Esophagus squamous epithelium (tissue), 4 donors: ENCODE results near the gene SIPA1.

Experiments used
- CTCF ChIP-seq, 6 experiments: fragments of 450-650 bp in 4 of 6; fragments of 200-600 bp in 2 of 6; sonication (generic) in 2 of 6; IDR thresholded peaks; one replicate each; pipeline ENCODE4 v1.5.1; 2016 to 2019; ENCODE audit warnings: antibody characterized with exemption in 6 of 6, mild to moderate bottlenecking in 4 of 6, moderate library complexity in 4 of 6
- POLR2A ChIP-seq, 4 donors: fragments of 450-650 bp; IDR thresholded peaks; one replicate each; pipeline ENCODE4 v1.6.1; 2017; ENCODE audit warnings: antibody characterized with exemption in 4 of 4, mild to moderate bottlenecking in 4 of 4, moderate library complexity in 3 of 4

DNA sequence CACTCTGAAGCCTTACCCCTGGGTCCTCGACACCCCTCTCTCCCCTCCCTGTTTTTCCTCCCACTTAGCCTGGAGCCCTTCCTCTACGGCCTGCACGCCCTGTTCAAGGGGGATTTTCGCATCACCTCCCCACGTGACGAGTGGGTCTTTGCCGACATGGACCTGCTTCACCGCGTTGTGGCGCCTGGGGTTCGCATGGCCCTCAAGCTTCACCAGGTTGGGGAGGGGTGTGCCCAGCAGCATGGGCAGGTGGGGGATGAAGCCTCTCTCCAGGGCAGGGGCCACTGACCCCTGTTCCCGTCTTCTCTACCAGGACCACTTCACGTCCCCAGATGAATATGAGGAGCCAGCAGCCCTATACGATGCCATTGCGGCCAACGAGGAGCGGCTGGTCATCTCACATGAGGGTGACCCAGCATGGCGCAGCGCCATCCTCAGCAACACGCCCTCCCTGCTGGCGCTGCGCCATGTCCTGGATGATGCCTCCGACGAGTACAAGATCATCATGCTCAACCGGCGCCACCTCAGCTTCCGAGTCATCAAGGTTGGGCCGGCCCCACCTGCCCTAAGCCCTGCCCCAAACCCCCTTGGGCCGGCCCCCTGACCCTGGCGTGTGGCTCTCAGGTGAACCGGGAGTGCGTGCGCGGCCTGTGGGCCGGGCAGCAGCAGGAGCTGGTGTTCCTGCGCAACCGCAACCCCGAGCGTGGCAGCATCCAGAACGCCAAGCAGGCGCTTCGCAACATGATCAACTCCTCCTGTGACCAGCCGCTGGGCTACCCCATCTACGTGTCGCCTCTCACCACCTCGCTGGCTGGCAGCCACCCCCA, 2.8 kb upstream of the SIPA1 start:
- TF ChIP-seq CTCF (IDR thresholded peaks at IDR 0.05) (no peak), POLR2A (IDR thresholded peaks at IDR 0.05) (no peak)
